ENCODE results near the gene ADD3. TPM values are rescaled to one million over a fixed set of nuclear protein-coding genes. Genes with fewer than 3 reads are reported as not detected.
"Not testable (repeated sequence)": the region's sequence is repeated elsewhere in the genome, so short reads cannot be mapped to it uniquely, and the experiment has no call there.

Gene ADD3
- total and polyA plus RNA-seq, 4 donors = 15.4 to 55.9 (median 22.8) TPM

DNA sequence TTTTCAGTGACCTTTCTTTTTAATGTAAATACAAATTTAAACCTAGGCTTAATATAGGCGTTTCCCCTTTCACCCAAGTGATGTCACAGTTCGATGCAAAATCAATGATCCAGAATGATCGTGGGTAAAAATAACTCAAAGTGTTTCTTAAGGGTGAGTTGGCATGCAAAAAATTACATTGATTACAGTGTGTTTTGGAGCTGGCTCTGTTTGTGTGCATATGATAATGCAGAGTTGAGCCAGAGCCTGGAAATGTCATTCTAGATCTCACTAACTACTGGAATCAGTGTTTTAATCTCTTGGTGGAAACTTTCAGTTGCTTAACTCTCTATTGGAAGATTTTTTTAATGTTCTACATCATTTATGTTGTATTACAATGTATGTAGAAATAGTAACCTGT lies 127.1 kb downstream of the ADD3 start:
- H3K36me3 ChIP-seq (ENCODE audit: control insufficient read depth in 4 of 4, insufficient read depth in 3 of 4, low read depth in 1 of 4, low read length in 3 of 4) = peaks cover 0 to 9% (median 4%) of the 10 kb centered on the region in 4 donors
- DNase-seq (ENCODE audit: low spot score) = no peak
- no peak overlapping the region for H3K27ac ChIP-seq (ENCODE audit: low read depth in 1 of 2, low read length in 2 of 2)
- WGBS = 59% methylated on average over 3 of the region's 3 CpGs
- no peaks in the 10 kb centered on the region for H3K27me3 ChIP-seq (ENCODE audit: control insufficient read depth in 4 of 4, insufficient read depth in 4 of 4, low read length in 3 of 4)
- H3K4me3 ChIP-seq (ENCODE audit: low read depth in 1 of 3, low read length in 3 of 3) = no peak overlapping the region
- TF ChIP-seq CTCF (IDR thresholded peaks at IDR 0.05; ENCODE audit: low read depth, low read length, missing input control) = no peak
- no peak for TF ChIP-seq FOXA2 (IDR thresholded peaks at IDR 0.05)
- no peak for TF ChIP-seq RAD21 (IDR thresholded peaks at IDR 0.05)
- no peak for TF ChIP-seq GABPA (IDR thresholded peaks at IDR 0.05 in 1 of 2, conservative IDR thresholded peaks at IDR 0.05 in 1 of 2)
- no peak for TF ChIP-seq NR2F2 (IDR thresholded peaks at IDR 0.05)
- TF ChIP-seq, protein P1, sequence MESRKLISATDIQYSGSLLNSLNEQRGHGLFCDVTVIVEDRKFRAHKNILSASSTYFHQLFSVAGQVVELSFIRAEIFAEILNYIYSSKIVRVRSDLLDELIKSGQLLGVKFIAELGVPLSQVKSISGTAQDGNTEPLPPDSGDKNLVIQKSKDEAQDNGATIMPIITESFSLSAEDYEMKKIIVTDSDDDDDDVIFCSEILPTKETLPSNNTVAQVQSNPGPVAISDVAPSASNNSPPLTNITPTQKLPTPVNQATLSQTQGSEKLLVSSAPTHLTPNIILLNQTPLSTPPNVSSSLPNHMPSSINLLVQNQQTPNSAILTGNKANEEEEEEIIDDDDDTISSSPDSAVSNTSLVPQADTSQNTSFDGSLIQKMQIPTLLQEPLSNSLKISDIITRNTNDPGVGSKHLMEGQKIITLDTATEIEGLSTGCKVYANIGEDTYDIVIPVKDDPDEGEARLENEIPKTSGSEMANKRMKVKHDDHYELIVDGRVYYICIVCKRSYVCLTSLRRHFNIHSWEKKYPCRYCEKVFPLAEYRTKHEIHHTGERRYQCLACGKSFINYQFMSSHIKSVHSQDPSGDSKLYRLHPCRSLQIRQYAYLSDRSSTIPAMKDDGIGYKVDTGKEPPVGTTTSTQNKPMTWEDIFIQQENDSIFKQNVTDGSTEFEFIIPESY (IDR thresholded peaks at IDR 0.05) = no peak
- TF ChIP-seq ATF3 (IDR thresholded peaks at IDR 0.05) = no peak
- TF ChIP-seq RXRA (IDR thresholded peaks at IDR 0.05) = no peak
- TF ChIP-seq HNF4A (conservative IDR thresholded peaks at IDR 0.05) = no peak
- no peak for TF ChIP-seq TAF1 (conservative IDR thresholded peaks at IDR 0.05)
- TF ChIP-seq SP1 (IDR thresholded peaks at IDR 0.05) = no peak
- TF ChIP-seq, protein P2, sequence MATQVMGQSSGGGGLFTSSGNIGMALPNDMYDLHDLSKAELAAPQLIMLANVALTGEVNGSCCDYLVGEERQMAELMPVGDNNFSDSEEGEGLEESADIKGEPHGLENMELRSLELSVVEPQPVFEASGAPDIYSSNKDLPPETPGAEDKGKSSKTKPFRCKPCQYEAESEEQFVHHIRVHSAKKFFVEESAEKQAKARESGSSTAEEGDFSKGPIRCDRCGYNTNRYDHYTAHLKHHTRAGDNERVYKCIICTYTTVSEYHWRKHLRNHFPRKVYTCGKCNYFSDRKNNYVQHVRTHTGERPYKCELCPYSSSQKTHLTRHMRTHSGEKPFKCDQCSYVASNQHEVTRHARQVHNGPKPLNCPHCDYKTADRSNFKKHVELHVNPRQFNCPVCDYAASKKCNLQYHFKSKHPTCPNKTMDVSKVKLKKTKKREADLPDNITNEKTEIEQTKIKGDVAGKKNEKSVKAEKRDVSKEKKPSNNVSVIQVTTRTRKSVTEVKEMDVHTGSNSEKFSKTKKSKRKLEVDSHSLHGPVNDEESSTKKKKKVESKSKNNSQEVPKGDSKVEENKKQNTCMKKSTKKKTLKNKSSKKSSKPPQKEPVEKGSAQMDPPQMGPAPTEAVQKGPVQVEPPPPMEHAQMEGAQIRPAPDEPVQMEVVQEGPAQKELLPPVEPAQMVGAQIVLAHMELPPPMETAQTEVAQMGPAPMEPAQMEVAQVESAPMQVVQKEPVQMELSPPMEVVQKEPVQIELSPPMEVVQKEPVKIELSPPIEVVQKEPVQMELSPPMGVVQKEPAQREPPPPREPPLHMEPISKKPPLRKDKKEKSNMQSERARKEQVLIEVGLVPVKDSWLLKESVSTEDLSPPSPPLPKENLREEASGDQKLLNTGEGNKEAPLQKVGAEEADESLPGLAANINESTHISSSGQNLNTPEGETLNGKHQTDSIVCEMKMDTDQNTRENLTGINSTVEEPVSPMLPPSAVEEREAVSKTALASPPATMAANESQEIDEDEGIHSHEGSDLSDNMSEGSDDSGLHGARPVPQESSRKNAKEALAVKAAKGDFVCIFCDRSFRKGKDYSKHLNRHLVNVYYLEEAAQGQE (IDR thresholded peaks at IDR 0.05) = no peak
- TF ChIP-seq MAX (IDR thresholded peaks at IDR 0.05) = no peak
- no peak for TF ChIP-seq EGR1 (IDR thresholded peaks at IDR 0.05; ENCODE audit: low read depth in 2 of 2)
- TF ChIP-seq JUND (IDR thresholded peaks at IDR 0.05) = no peak
- no peak for TF ChIP-seq FOXA1 (IDR thresholded peaks at IDR 0.05)
- TF ChIP-seq YY1 (IDR thresholded peaks at IDR 0.05) = no peak
- H3K4me1 ChIP-seq (ENCODE audit: control insufficient read depth in 4 of 4, insufficient read depth in 4 of 4, low read length in 3 of 4) = peaks cover 0 to 4% (median 1%) of the 10 kb centered on the region in 4 donors
- no peak overlapping the region for H3K9ac ChIP-seq (ENCODE audit: low read depth in 1 of 2, low read length in 2 of 2)
- H3K9me3 ChIP-seq (ENCODE audit: control insufficient read depth in 4 of 4, low read length in 3 of 4) = no peaks in the 10 kb centered on the region

GRCh38 chr10:110135836-110136235 lies 128.1 kb downstream of the ADD3 start:
- H3K27ac ChIP-seq (ENCODE audit: low read depth in 1 of 2, low read length in 2 of 2); H3K4me1 ChIP-seq (ENCODE audit: control insufficient read depth in 4 of 4, insufficient read depth in 4 of 4, low read length in 3 of 4); H3K36me3 ChIP-seq (ENCODE audit: control insufficient read depth in 4 of 4, insufficient read depth in 3 of 4, low read depth in 1 of 4, low read length in 3 of 4); H3K9me3 ChIP-seq (ENCODE audit: control insufficient read depth in 4 of 4, low read length in 3 of 4); H3K4me3 ChIP-seq (ENCODE audit: low read depth in 1 of 3, low read length in 3 of 3); H3K9ac ChIP-seq (ENCODE audit: low read depth in 1 of 2, low read length in 2 of 2); H3K27me3 ChIP-seq (ENCODE audit: control insufficient read depth in 4 of 4, insufficient read depth in 4 of 4, low read length in 3 of 4); DNase-seq (ENCODE audit: low spot score): not testable (repeated sequence)
- WGBS = 86% methylated on average over 6 of the region's 6 CpGs
